A673 (cell line): Measurements from ENCODE around the gene SRGAP1. TPM values are rescaled to one million over a fixed set of nuclear protein-coding genes. Genes with fewer than 3 reads are reported as not detected.

Experiments
- BruUV-seq: library from RNA; stranded (reverse); fragments of 400-500 nt; replicated peaks from 2 replicates; lab custom pipeline; 2021; lab: Mats Ljungman, UMichigan
- CTCF ChIA-PET: fragments of 300-600 bp; sonication (Branson Sonifier 250); formaldehyde crosslinking; loops from one replicate; lab custom pipeline; 2022; ENCODE audit warnings: antibody characterized with exemption; lab: Charles Lee
- POLR2A ChIA-PET: fragments of 300-600 bp; sonication (Branson Sonifier 250); formaldehyde crosslinking; loops from one replicate; lab custom pipeline; 2022; ENCODE audit warnings: antibody characterized with exemption; ENCODE audit not compliant: low non-redundant PET; lab: Charles Lee
- DNase-seq: peaks from one replicate; pipeline ENCODE4 v3.0.0-alpha.2; 2015; ENCODE audit warnings: low spot score
- H3K27ac ChIP-seq: fragments of 200-600 bp; sonication (generic); 2 replicates; pipeline ENCODE4 v1.5.1; 2016; ENCODE audit warnings: mixed run types, low read depth, mild to moderate bottlenecking, mixed read lengths, antibody characterized with exemption, low read length; ENCODE audit not compliant: poor library complexity, severe bottlenecking
- H3K27me3 ChIP-seq: fragments of 200-600 bp; sonication (generic); replicated peaks from 2 replicates; pipeline ENCODE4 v1.6.1; 2017; ENCODE audit warnings: mixed run types, low read depth, mild to moderate bottlenecking, mixed read lengths, antibody characterized with exemption, low read length; ENCODE audit not compliant: insufficient read depth, poor library complexity
- H3K36me3 ChIP-seq: fragments of 200-600 bp; sonication (generic); 2 replicates; pipeline ENCODE4 v1.6.1; 2016; ENCODE audit warnings: mixed run types, mild to moderate bottlenecking, mixed read lengths, antibody characterized with exemption, low read length; ENCODE audit not compliant: insufficient read depth, poor library complexity, severe bottlenecking
- H3K4me1 ChIP-seq: fragments of 200-600 bp; sonication (generic); 2 replicates; pipeline ENCODE4 v1.6.1; 2017; ENCODE audit warnings: mixed run types, mild to moderate bottlenecking, mixed read lengths, antibody characterized with exemption, low read length; ENCODE audit not compliant: insufficient read depth, poor library complexity, severe bottlenecking
- H3K4me3 ChIP-seq: fragments of 200-600 bp; sonication (generic); 2 replicates; pipeline ENCODE4 v1.5.1; 2016; ENCODE audit warnings: low read depth, mixed run types, mild to moderate bottlenecking, mixed read lengths, low read length; ENCODE audit not compliant: poor library complexity, severe bottlenecking
- H3K9me3 ChIP-seq: fragments of 200-600 bp; sonication (generic); 2 replicates; pipeline ENCODE4 v1.6.1; 2016; ENCODE audit warnings: mixed run types, low read depth, mild to moderate bottlenecking, mixed read lengths, antibody characterized with exemption, low read length; ENCODE audit not compliant: poor library complexity, severe bottlenecking
- EZH2 ChIP-seq: fragments of 200-600 bp; sonication (generic); IDR thresholded peaks from 2 replicates; pipeline ENCODE4 v1.6.1; 2017; ENCODE audit warnings: borderline replicate concordance, low read depth, mild to moderate bottlenecking, mixed read lengths, antibody characterized with exemption, low read length; ENCODE audit not compliant: poor library complexity, severe bottlenecking
- intact Hi-C: fragments of 100-400 bp; cut with micrococcal nuclease; formaldehyde crosslinking; loops from one replicate; pipeline ENCODE4 v1.10.0; 2022; ENCODE audit not compliant: unreplicated experiment
- total RNA-seq: library from RNA; stranded (reverse); gene quantifications from 2 replicates; pipeline ENCODE4 v1.2.3, GENCODE V29; 2021
- TF ChIP-seq, protein P1 (sequence below): fragments of 300-800, 200-600 bp; sonication (generic); conservative IDR thresholded peaks from 2 replicates; pipeline ENCODE4 v1.5.1; 2017; ENCODE audit warnings: low read depth, mild to moderate bottlenecking, antibody characterized with exemption, low read length, moderate library complexity, mixed read lengths

Gene SRGAP1
- total RNA-seq, 1 experiment from 2014 or later = 9.7 TPM

DNA sequence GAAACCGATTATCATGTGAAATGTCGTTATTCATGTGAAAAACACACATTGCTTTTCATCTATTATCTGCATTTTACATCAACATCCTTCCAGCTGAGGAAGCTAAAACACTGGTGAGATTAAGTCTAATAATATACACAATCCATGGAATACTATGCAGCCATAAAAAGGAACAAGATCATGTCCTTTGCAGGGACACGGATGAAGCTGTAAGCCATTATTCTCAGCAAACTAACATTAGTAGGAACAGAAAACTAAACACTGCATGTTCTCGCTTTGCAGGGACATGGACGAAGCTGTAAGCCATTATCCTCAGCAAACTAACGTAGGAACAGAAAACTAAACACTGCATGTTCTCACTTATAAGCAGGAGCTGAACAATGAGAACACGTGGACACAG, 359.3 kb downstream of the SRGAP1 start:
- H3K27ac ChIP-seq = no peak overlapping the region
- H3K9me3 ChIP-seq = no peaks in the 10 kb centered on the region
- intact Hi-C loops = no loop called here
- no peaks in the 10 kb centered on the region for H3K36me3 ChIP-seq
- POLR2A ChIA-PET = no interaction called here
- no peak for TF ChIP-seq EZH2
- TF ChIP-seq, protein P1, sequence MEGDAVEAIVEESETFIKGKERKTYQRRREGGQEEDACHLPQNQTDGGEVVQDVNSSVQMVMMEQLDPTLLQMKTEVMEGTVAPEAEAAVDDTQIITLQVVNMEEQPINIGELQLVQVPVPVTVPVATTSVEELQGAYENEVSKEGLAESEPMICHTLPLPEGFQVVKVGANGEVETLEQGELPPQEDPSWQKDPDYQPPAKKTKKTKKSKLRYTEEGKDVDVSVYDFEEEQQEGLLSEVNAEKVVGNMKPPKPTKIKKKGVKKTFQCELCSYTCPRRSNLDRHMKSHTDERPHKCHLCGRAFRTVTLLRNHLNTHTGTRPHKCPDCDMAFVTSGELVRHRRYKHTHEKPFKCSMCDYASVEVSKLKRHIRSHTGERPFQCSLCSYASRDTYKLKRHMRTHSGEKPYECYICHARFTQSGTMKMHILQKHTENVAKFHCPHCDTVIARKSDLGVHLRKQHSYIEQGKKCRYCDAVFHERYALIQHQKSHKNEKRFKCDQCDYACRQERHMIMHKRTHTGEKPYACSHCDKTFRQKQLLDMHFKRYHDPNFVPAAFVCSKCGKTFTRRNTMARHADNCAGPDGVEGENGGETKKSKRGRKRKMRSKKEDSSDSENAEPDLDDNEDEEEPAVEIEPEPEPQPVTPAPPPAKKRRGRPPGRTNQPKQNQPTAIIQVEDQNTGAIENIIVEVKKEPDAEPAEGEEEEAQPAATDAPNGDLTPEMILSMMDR = no peak
- H3K4me1 ChIP-seq = no peaks in the 10 kb centered on the region
- DNase-seq = no peak
- no peaks in the 10 kb centered on the region for H3K27me3 ChIP-seq
- CTCF ChIA-PET = no interaction called here
- no TSS peak for BruUV-seq
- H3K4me3 ChIP-seq = no peak overlapping the region

DNA sequence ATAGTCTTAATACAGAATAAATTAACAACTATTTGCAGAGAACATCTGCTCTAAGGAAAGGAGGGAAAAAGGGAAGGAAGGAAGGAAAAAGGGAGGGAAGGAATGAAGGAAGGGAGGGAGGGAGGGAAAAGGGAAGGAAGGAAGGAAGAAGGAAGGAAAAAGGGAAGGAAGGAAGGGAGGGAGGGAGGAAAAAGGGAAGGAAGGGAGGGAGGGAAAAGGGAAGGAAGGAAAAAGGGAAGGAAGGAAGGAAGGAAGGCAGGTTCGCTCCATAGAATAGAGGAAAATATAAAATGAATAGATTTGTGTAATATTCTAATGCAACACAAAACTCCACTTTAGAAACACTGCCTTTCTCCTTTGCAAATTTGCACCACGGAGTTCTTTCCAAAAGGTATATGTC, 361.0 kb downstream of the SRGAP1 start:
- Histone ChIP-seq H3K9me3 (no peaks in the 10 kb centered on the region), H3K4me1 (no peaks in the 10 kb centered on the region), H3K27ac (no peak overlapping the region), H3K27me3 (no peaks in the 10 kb centered on the region), H3K4me3 (no peak overlapping the region), H3K36me3 (no peaks in the 10 kb centered on the region)
- POLR2A ChIA-PET = no interaction called here
- BruUV-seq = no TSS peak
- TF ChIP-seq, protein P1 = no peak
- TF ChIP-seq EZH2 = no peak
- no peak for DNase-seq
- CTCF ChIA-PET = no interaction called here
- intact Hi-C loops = no loop called here

DNA sequence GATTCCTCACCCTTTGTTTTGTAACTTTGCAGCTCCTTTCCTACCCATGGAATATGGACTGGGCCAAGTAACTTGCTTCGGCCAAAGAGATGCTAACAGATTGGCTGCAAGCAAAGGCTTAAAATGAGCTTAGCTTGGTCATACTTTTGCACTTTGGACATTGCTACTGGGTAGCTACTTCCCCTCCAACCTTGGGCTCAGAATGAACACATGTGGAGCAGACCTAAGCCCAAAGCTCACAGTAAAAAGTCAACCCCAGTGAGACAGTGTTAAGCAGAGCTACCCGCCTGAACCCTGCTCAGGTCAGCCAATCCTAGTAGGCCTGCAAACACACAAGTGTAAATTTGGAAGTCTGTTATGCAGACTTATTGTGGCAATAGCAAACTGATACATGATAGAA, 363.0 kb downstream of the SRGAP1 start:
- H3K36me3 ChIP-seq = peaks cover 5% of the 10 kb centered on the region
- BruUV-seq = no TSS peak
- no peak for TF ChIP-seq EZH2
- TF ChIP-seq, protein P1 = no peak
- DNase-seq = no peak
- POLR2A ChIA-PET = no interaction called here
- intact Hi-C loops = no loop called here
- CTCF ChIA-PET = no interaction called here
- H3K27me3 ChIP-seq = no peaks in the 10 kb centered on the region
- no peak overlapping the region for H3K27ac ChIP-seq
- no peaks in the 10 kb centered on the region for H3K4me1 ChIP-seq
- no peaks in the 10 kb centered on the region for H3K9me3 ChIP-seq
- H3K4me3 ChIP-seq = no peak overlapping the region

Other genes starting within 250 kb of the SRGAP1 start
- 4.2 and 7.5 TPM in 2 replicates for gene DPY19L2, start 176.2 kb upstream of the SRGAP1 start, total RNA-seq
- gene RXYLT1, start 64.8 kb upstream of the SRGAP1 start, total RNA-seq = 16.8 and 21.1 TPM in 2 replicates